ENCODE results near the gene S100A5.
"Not testable (repeated sequence)": the region's sequence is repeated elsewhere in the genome, so short reads cannot be mapped to it uniquely, and the experiment has no call there.

Gene S100A5

DNA sequence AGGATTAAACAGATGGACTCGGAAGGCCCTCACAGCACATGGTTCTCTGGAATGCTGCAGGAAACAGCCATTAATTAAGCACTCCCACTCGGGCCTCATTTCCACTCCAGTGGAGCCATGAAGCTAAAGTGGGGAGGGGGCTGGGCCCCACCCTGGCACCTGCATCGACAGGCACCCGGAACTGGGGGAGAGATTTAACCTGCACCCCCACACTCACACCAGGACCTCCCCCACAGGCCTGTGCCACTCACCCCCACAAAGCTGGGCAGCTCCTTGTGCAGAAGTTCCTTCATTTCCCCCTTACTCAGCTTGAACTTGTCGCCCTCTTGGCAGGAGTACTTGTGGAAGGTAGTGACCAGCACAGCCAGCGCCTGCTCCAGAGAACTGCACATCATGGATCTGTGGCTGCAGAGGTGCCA, 22.8 kb upstream of the S100A5 start:
- TF ChIP-seq, protein P1, sequence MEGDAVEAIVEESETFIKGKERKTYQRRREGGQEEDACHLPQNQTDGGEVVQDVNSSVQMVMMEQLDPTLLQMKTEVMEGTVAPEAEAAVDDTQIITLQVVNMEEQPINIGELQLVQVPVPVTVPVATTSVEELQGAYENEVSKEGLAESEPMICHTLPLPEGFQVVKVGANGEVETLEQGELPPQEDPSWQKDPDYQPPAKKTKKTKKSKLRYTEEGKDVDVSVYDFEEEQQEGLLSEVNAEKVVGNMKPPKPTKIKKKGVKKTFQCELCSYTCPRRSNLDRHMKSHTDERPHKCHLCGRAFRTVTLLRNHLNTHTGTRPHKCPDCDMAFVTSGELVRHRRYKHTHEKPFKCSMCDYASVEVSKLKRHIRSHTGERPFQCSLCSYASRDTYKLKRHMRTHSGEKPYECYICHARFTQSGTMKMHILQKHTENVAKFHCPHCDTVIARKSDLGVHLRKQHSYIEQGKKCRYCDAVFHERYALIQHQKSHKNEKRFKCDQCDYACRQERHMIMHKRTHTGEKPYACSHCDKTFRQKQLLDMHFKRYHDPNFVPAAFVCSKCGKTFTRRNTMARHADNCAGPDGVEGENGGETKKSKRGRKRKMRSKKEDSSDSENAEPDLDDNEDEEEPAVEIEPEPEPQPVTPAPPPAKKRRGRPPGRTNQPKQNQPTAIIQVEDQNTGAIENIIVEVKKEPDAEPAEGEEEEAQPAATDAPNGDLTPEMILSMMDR (IDR thresholded peaks at IDR 0.05; ENCODE audit: poor library complexity, severe bottlenecking), result no peak
- Histone ChIP-seq H3K36me3 (ENCODE audit: low read depth) (peaks cover 65% of the 10 kb centered on the region), H3K27me3 (ENCODE audit: insufficient read depth, poor library complexity, severe bottlenecking) (no peaks in the 10 kb centered on the region), H3K27ac (ENCODE audit: poor library complexity, severe bottlenecking) (peak overlapping the region; percentile 100), H3K4me1 (ENCODE audit: insufficient read depth, poor library complexity, severe bottlenecking) (peaks cover 21% of the 10 kb centered on the region), H3K4me3 (ENCODE audit: severe bottlenecking) (peak overlapping the region; percentile 54), H3K9me3 (ENCODE audit: severe bottlenecking) (no peaks in the 10 kb centered on the region)
- DNase-seq (ENCODE audit: low spot score) (no peak), ATAC-seq (ENCODE audit: low read depth) (no peak)

DNA sequence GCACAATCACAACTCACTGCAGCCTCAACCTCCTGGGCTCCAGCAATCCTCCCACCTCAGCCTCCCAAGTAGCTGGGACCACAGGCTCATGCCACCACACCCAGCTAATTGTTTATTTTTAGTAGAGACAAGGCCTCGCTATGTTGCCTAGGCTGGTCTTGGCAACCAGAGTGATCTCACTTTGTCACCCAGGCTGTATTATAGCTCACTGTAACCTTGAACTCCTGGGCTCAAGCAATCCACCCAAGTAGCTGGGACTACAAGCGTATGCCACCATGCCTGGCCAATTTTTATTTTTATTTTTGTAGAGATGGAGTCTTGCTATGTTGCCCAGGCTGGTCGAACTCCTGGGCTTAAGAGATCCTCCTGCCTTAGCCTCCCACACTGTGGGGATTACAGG, 21.3 kb upstream of the S100A5 start:
- peak overlapping the region; percentile 54 for H3K4me3 ChIP-seq (ENCODE audit: severe bottlenecking)
- not testable (repeated sequence) for H3K4me1 ChIP-seq (ENCODE audit: insufficient read depth, poor library complexity, severe bottlenecking); ATAC-seq (ENCODE audit: low read depth); H3K9me3 ChIP-seq (ENCODE audit: severe bottlenecking); DNase-seq (ENCODE audit: low spot score); H3K27me3 ChIP-seq (ENCODE audit: insufficient read depth, poor library complexity, severe bottlenecking)
- peak overlapping the region; percentile 100 for H3K27ac ChIP-seq (ENCODE audit: poor library complexity, severe bottlenecking)
- H3K36me3 ChIP-seq (ENCODE audit: low read depth), result peaks cover 80% of the 10 kb centered on the region

DNA sequence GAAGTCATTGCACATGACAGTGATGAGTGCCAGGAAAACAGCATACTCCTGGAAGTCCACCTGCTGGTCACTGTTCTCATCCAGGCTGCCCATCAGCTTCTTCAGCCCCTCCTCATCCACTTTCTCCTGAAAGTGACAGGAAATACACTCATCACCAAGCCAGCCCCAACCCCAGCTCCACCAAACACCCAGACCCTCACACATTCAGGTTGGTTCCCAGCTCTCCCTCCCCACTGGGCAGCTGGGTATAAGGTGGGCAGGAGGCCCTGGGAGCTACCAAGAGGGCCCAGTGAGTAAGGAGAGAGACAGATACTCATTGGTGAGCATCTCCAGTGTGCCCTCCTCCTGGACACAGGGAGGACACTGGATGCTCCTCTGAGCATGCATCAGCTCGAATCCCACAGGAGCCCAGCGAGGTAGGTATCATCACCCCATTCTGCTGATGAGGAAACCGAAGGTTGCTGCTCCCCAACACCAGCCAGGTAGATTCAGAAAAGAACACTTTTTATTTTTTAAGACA, 20.8 kb upstream of the S100A5 start:
- H3K27ac ChIP-seq (ENCODE audit: poor library complexity, severe bottlenecking), result peak overlapping the region; percentile 100
- ATAC-seq (ENCODE audit: low read depth), result no peak
- DNase-seq (ENCODE audit: low spot score), result no peak

DNA sequence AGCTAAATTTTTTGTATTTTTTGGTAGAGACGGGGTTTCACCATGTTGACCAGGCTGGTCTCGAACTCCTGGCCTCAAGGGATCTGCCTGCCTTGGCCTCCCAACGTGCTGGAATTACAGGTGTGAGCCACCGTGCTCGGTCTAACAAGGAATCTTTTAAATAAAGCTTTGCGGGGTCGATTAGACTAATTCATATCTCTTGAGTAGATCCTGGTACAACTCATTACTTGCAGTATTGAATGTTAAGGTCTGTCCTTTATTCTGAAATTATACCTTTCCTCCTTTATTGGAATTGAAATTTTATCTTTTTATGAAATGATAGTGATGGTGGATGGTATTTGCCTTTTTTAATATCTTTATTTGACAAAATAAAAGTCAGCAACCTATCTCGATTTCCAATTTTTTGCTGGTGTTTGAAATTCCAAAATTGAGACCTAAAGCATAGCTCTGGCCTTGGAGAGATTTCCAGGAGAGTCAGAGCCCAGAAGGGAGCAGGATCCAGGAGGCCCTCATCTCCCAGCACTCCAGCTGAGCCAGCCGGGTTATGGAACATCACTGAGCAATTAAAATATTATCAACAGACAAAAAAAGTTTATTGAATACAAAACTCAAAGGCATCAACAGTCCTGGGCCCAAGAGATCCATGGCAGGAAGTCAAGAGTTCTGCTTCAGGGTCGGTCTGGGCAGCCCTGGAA, 20.2 kb upstream of the S100A5 start:
- TF ChIP-seq, protein P1 (IDR thresholded peaks at IDR 0.05; ENCODE audit: poor library complexity, severe bottlenecking), result no peak
- H3K27me3 ChIP-seq (ENCODE audit: insufficient read depth, poor library complexity, severe bottlenecking), result no peaks in the 10 kb centered on the region
- H3K9me3 ChIP-seq (ENCODE audit: severe bottlenecking), result no peaks in the 10 kb centered on the region
- peak overlapping the region; percentile 100 for H3K27ac ChIP-seq (ENCODE audit: poor library complexity, severe bottlenecking)
- peak; percentile 30 for DNase-seq (ENCODE audit: low spot score)
- ATAC-seq (ENCODE audit: low read depth), result no peak
- H3K4me3 ChIP-seq (ENCODE audit: severe bottlenecking), result no peak overlapping the region
- peaks cover 2% of the 10 kb centered on the region for H3K4me1 ChIP-seq (ENCODE audit: insufficient read depth, poor library complexity, severe bottlenecking)
- peaks cover 91% of the 10 kb centered on the region for H3K36me3 ChIP-seq (ENCODE audit: low read depth)

More for the DNA sequence above, 20.8 kb upstream of the S100A5 start:
- Histone ChIP-seq H3K36me3 (ENCODE audit: low read depth) (peaks cover 85% of the 10 kb centered on the region), H3K27me3 (ENCODE audit: insufficient read depth, poor library complexity, severe bottlenecking) (no peaks in the 10 kb centered on the region), H3K4me3 (ENCODE audit: severe bottlenecking) (peak overlapping the region; percentile 54), H3K4me1 (ENCODE audit: insufficient read depth, poor library complexity, severe bottlenecking) (peaks cover 3% of the 10 kb centered on the region), H3K9me3 (ENCODE audit: severe bottlenecking) (no peaks in the 10 kb centered on the region)
- TF ChIP-seq, protein P1 (IDR thresholded peaks at IDR 0.05; ENCODE audit: poor library complexity, severe bottlenecking), result no peak

DNA sequence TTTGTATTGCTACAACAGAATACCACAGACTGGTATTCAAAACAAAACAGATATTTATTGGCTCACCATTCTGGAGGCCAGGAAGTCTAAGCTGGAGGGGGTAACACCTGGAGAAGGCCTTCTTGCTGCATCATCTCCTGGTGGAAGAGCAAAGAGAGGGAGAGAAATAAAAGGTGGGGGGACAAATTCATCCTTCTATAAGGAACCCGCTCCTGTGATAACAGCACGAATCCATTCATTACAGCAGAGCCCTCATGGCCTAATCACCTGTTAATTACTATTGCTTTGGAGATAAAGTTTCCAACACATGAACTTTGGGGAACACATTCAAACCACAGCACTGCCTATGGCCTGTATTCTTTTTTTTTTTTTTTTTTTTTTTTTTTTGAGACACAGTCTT, 19.5 kb upstream of the S100A5 start:
- no peaks in the 10 kb centered on the region for H3K27me3 ChIP-seq (ENCODE audit: insufficient read depth, poor library complexity, severe bottlenecking)
- no peak overlapping the region for H3K4me3 ChIP-seq (ENCODE audit: severe bottlenecking)
- no peaks in the 10 kb centered on the region for H3K9me3 ChIP-seq (ENCODE audit: severe bottlenecking)
- H3K27ac ChIP-seq (ENCODE audit: poor library complexity, severe bottlenecking), result peak overlapping the region; percentile 100
- H3K36me3 ChIP-seq (ENCODE audit: low read depth), result peaks cover 97% of the 10 kb centered on the region
- H3K4me1 ChIP-seq (ENCODE audit: insufficient read depth, poor library complexity, severe bottlenecking), result no peaks in the 10 kb centered on the region
- TF ChIP-seq, protein P1 (IDR thresholded peaks at IDR 0.05; ENCODE audit: poor library complexity, severe bottlenecking), result no peak
- peak; percentile 9 for DNase-seq (ENCODE audit: low spot score)
- peak; percentile 20 for ATAC-seq (ENCODE audit: low read depth)

Data from RWPE2 (cell line).